Uterus (tissue), 2 donors: Measurements from ENCODE around the gene OSBPL8.

Source experiments
- CTCF ChIP-seq, 4 experiments: fragments of 200-600 bp in 2 of 4; fragments of 450-650 bp in 2 of 4; sonication (generic) in 2 of 4; IDR thresholded peaks; one replicate each; pipeline ENCODE4 v1.5.1; 2016 to 2019; ENCODE audit warnings: antibody characterized with exemption in 4 of 4, mild to moderate bottlenecking in 2 of 4, moderate library complexity in 1 of 4
- POLR2A ChIP-seq, 2 donors: fragments of 450-650 bp; IDR thresholded peaks; one replicate each; pipeline ENCODE4 v1.6.1; 2016; ENCODE audit warnings: antibody characterized with exemption in 2 of 2, mild to moderate bottlenecking in 1 of 2, moderate library complexity in 1 of 2

GRCh38 chr12:76346798-76347420, 212.7 kb downstream of the OSBPL8 start:
- TF ChIP-seq CTCF (IDR thresholded peaks at IDR 0.05): no peak
- no peak for TF ChIP-seq POLR2A (IDR thresholded peaks at IDR 0.05)
